ENCODE results near the gene PPP1CB.
A peak's percentile ranks its signal among the peaks of the same experiment; 100 is the strongest.

Gene PPP1CB

GRCh38 chr2:28809927-28810326 is 58.3 kb downstream of the PPP1CB start:
- CTCF ChIA-PET: no interaction called here
- no peak for DNase-seq (ENCODE audit: extremely low spot score)
- POLR2A ChIA-PET: no interaction called here
- TF ChIP-seq SP1 (IDR thresholded peaks at IDR 0.05) (no peak), TARDBP (IDR thresholded peaks at IDR 0.05) (no peak), PKNOX1 (IDR thresholded peaks at IDR 0.05) (no peak), FOXK2 (IDR thresholded peaks at IDR 0.05) (no peak), SUZ12 (IDR thresholded peaks at IDR 0.05) (no peak), NFRKB (IDR thresholded peaks at IDR 0.05) (no peak), LEF1 (IDR thresholded peaks at IDR 0.05; ENCODE audit: borderline replicate concordance) (no peak), L3MBTL2 (conservative IDR thresholded peaks at IDR 0.05) (no peak), ELF4 (IDR thresholded peaks at IDR 0.05) (no peak), FOXM1 (IDR thresholded peaks at IDR 0.05; ENCODE audit: borderline replicate concordance) (no peak), HDGF (IDR thresholded peaks at IDR 0.05; ENCODE audit: borderline replicate concordance) (no peak), CTBP1 (IDR thresholded peaks at IDR 0.05; ENCODE audit: borderline replicate concordance) (no peak), ARNT (IDR thresholded peaks at IDR 0.05) (no peak)

DNA sequence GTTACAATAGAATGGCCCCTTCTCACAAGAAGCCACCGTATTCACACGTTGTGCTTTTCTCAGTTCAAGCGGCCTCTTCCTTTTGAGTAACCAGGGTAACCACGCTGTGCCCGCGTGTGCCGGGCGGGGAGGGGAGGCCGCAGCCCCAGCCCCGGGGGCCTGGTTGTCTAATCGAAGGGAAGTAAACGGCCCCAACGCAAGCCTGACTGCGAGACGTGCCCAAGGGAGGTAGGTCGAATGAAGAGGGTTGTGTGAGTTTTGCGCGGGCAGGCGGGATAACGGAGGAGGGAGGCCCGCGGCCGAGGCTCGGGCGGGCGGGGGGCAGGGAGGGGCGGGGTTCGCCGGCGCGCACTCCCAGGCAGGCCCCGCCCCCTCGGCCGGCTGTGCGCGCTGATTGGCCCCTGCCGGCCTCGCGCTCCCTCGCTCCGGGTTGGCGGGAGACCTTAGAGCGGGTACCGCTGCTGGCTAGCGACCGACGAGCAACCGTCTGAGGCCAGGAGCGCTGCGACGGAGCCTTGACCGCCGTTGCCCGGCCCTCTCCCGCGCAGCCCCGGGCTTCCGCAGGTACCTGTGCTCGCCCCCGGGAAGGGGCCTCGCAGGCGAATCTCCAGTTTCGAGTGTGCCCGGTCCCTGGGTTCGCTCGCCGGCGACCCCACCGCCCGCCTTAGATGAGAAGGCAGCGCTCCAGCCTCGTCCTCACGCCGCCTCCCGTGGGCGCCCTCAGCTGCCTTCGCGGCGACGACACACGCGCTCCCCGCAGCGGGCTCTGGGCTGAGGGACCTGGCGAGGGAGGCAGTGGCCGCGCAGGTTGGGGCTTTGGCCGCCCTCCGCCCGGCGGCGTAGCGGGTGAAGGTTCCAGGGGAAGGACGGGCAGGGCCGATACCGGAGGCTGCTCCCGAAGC is 59.0 kb downstream of the PPP1CB start, which contains the start of gene SPDYA:
Gene SPDYA, plus strand, starts transcription at position 451 of the 902 bp plus-strand sequence. CDS start 5,181 bp downstream, outside the sequence.
- no peak for DNase-seq (ENCODE audit: extremely low spot score)
- TF ChIP-seq LEF1 (IDR thresholded peaks at IDR 0.05; ENCODE audit: borderline replicate concordance) (no peak), PKNOX1 (IDR thresholded peaks at IDR 0.05) (no peak), FOXM1 (IDR thresholded peaks at IDR 0.05; ENCODE audit: borderline replicate concordance) (no peak), ELF4 (IDR thresholded peaks at IDR 0.05) (no peak), SP1 (IDR thresholded peaks at IDR 0.05) (no peak), L3MBTL2 (conservative IDR thresholded peaks at IDR 0.05) (no peak), TARDBP (IDR thresholded peaks at IDR 0.05) (no peak), BHLHE40 (IDR thresholded peaks at IDR 0.05; ENCODE audit: borderline replicate concordance) (no peak), CTBP1 (IDR thresholded peaks at IDR 0.05; ENCODE audit: borderline replicate concordance) (no peak), HDGF (IDR thresholded peaks at IDR 0.05; ENCODE audit: borderline replicate concordance) (no peak), SUZ12 (IDR thresholded peaks at IDR 0.05) (no peak), FOXA1 (IDR thresholded peaks at IDR 0.05) (no peak), ARNT (IDR thresholded peaks at IDR 0.05) (no peak), ZNF384 (IDR thresholded peaks at IDR 0.05) (no peak)
- POLR2A ChIA-PET: no interaction called here

GRCh38 chr2:28818053-28818452 is 66.4 kb downstream of the PPP1CB start:
- CTCF ChIA-PET: no interaction called here

More for the DNA sequence above, 59.0 kb downstream of the PPP1CB start, which contains the start of gene SPDYA:
- CTCF ChIA-PET: no interaction called here

GRCh38 chr2:28821295-28821958 is 69.8 kb downstream of the PPP1CB start:
- POLR2A ChIA-PET: interaction anchor here (0.8 kb wide), 1 partner anchor 262 kb away, joined by 3 read pairs; no protein-coding TSS in a partner anchor
- CTCF ChIA-PET: no interaction called here
- DNase-seq (ENCODE audit: extremely low spot score): peak; percentile 62
- TF ChIP-seq FOXK2 (IDR thresholded peaks at IDR 0.05) (no peak), TARDBP (IDR thresholded peaks at IDR 0.05) (no peak), HDGF (IDR thresholded peaks at IDR 0.05; ENCODE audit: borderline replicate concordance) (no peak), ELF4 (IDR thresholded peaks at IDR 0.05) (no peak), L3MBTL2 (conservative IDR thresholded peaks at IDR 0.05) (no peak), ZNF384 (IDR thresholded peaks at IDR 0.05) (no peak), BHLHE40 (IDR thresholded peaks at IDR 0.05; ENCODE audit: borderline replicate concordance) (no peak), ARNT (IDR thresholded peaks at IDR 0.05) (no peak), SP1 (IDR thresholded peaks at IDR 0.05) (no peak), CTBP1 (IDR thresholded peaks at IDR 0.05; ENCODE audit: borderline replicate concordance) (no peak), PKNOX1 (IDR thresholded peaks at IDR 0.05) (no peak), SUZ12 (IDR thresholded peaks at IDR 0.05) (no peak), LEF1 (IDR thresholded peaks at IDR 0.05; ENCODE audit: borderline replicate concordance) (no peak), FOXM1 (IDR thresholded peaks at IDR 0.05; ENCODE audit: borderline replicate concordance) (no peak), FOXA1 (IDR thresholded peaks at IDR 0.05) (no peak)

More at GRCh38 chr2:28818053-28818452, 66.4 kb downstream of the PPP1CB start:
- POLR2A ChIA-PET: interaction anchor here (0.6 kb wide), 1 partner anchor 49 kb away, joined by 3 read pairs; no protein-coding TSS in a partner anchor
- DNase-seq (ENCODE audit: extremely low spot score): no peak
- no peak for TF ChIP-seq ELF4 (IDR thresholded peaks at IDR 0.05)
- TF ChIP-seq FOXK2 (IDR thresholded peaks at IDR 0.05): no peak
- TF ChIP-seq PKNOX1 (IDR thresholded peaks at IDR 0.05): no peak
- TF ChIP-seq HDGF (IDR thresholded peaks at IDR 0.05; ENCODE audit: borderline replicate concordance): no peak
- TF ChIP-seq TARDBP (IDR thresholded peaks at IDR 0.05): no peak
- TF ChIP-seq CTBP1 (IDR thresholded peaks at IDR 0.05; ENCODE audit: borderline replicate concordance): no peak
- no peak for TF ChIP-seq BHLHE40 (IDR thresholded peaks at IDR 0.05; ENCODE audit: borderline replicate concordance)
- no peak for TF ChIP-seq ZNF384 (IDR thresholded peaks at IDR 0.05)
- TF ChIP-seq L3MBTL2 (conservative IDR thresholded peaks at IDR 0.05): no peak
- TF ChIP-seq LEF1 (IDR thresholded peaks at IDR 0.05; ENCODE audit: borderline replicate concordance): no peak
- no peak for TF ChIP-seq ARNT (IDR thresholded peaks at IDR 0.05)
- TF ChIP-seq NFRKB (IDR thresholded peaks at IDR 0.05): no peak
- no peak for TF ChIP-seq FOXM1 (IDR thresholded peaks at IDR 0.05; ENCODE audit: borderline replicate concordance)
- no peak for TF ChIP-seq SUZ12 (IDR thresholded peaks at IDR 0.05)
- TF ChIP-seq FOXA1 (IDR thresholded peaks at IDR 0.05): no peak
- no peak for TF ChIP-seq SP1 (IDR thresholded peaks at IDR 0.05)
